SK-N-SH (cell line): ENCODE measurements around the gene MRPS12. TPM values are rescaled to one million over a fixed set of nuclear protein-coding genes. Genes with fewer than 3 reads are reported as not detected.

ENCODE experiments used
- CTCF ChIA-PET: fragments of 300-600, 350-600 bp; formaldehyde crosslinking; extraction: SDS; loops from one replicate; lab custom pipeline; 2021; lab: Yijun Ruan, JAX
- POLR2A ChIA-PET: fragments of 350-600 bp; sonication (Branson Sonifier 250); formaldehyde crosslinking; extraction: SDS; loops from one replicate; lab custom pipeline; 2020; ENCODE audit warnings: antibody characterized with exemption, inconsistent platforms; lab: Yijun Ruan, JAX
- DNase-seq: peaks from one replicate; pipeline ENCODE4 v3.0.0; 2012
- H2AFZ ChIP-seq: fragments of 200-600 bp; sonication (generic); 2 replicates; pipeline ENCODE4 v1.8.1; 2016; ENCODE audit warnings: antibody characterized with exemption, mild to moderate bottlenecking, low read depth
- H3F3A ChIP-seq: fragments of 200-600 bp; sonication (generic); replicated peaks from 2 replicates; pipeline ENCODE3; 2016; ENCODE audit warnings: antibody characterized with exemption, mild to moderate bottlenecking; ENCODE audit not compliant: insufficient read depth
- H3K27ac ChIP-seq, 2 experiments: fragments of 200-500 bp in 1 of 2; fragments of 200-600 bp in 1 of 2; sonication (Bioruptor generic) in 1 of 2; sonication (generic), shearing (Covaris generic) in 1 of 2; 2 replicates each; pipeline versions ENCODE4 v1.5.1 to v1.6.1; 2014 to 2016; ENCODE audit warnings: low read depth in 2 of 2, inconsistent platforms in 1 of 2, low read length in 1 of 2, mild to moderate bottlenecking in 1 of 2, mixed read lengths in 1 of 2
- H3K27me3 ChIP-seq: fragments of 200-600 bp; sonication (generic), shearing (Covaris generic); 2 replicates; pipeline ENCODE4 v1.6.1; 2016; ENCODE audit warnings: mixed run types; ENCODE audit not compliant: insufficient read depth
- H3K36me3 ChIP-seq, 2 experiments: fragments of 200-500 bp in 1 of 2; fragments of 200-600 bp in 1 of 2; sonication (Bioruptor generic) in 1 of 2; sonication (generic) in 1 of 2; replicated peaks in 1 of 2; 2 replicates each; pipeline versions ENCODE3 to v1.5.1; 2014 to 2016; ENCODE audit warnings: low read length in 1 of 2, mild to moderate bottlenecking in 1 of 2; ENCODE audit not compliant: insufficient read depth in 2 of 2, control insufficient read depth in 1 of 2
- H3K4me1 ChIP-seq, 2 experiments: fragments of 200-500 bp in 1 of 2; fragments of 200-600 bp in 1 of 2; sonication (Bioruptor generic) in 1 of 2; sonication (generic), shearing (Covaris generic) in 1 of 2; 2 replicates each; pipeline versions ENCODE4 v1.5.1 to v1.6.1; 2014 to 2016; ENCODE audit warnings: low read depth in 1 of 2, low read length in 1 of 2, mixed run types in 1 of 2; ENCODE audit not compliant: insufficient read depth in 2 of 2, control insufficient read depth in 1 of 2
- H3K4me2 ChIP-seq: fragments of 200-600 bp; sonication (generic), shearing (Covaris generic); 2 replicates; pipeline ENCODE4 v1.6.1; 2017; ENCODE audit warnings: mixed run types
- H3K4me3 ChIP-seq, 2 experiments: fragments of 200-500 bp in 1 of 2; fragments of 200-600 bp in 1 of 2; sonication (Bioruptor generic) in 1 of 2; sonication (generic), shearing (Covaris generic) in 1 of 2; 2 replicates each; pipeline versions ENCODE4 v1.5.1 to v1.8.1; 2014 to 2016; ENCODE audit warnings: low read depth in 2 of 2, inconsistent platforms in 1 of 2, low read length in 1 of 2, mild to moderate bottlenecking in 1 of 2, mixed read lengths in 1 of 2, moderate library complexity in 1 of 2
- H3K79me2 ChIP-seq: fragments of 200-600 bp; sonication (generic); 2 replicates; pipeline ENCODE4 v1.8.1; 2017; ENCODE audit warnings: mild to moderate bottlenecking; ENCODE audit not compliant: insufficient read depth
- H3K9ac ChIP-seq: fragments of 200-600 bp; sonication (generic); 2 replicates; pipeline ENCODE4 v1.6.1; 2017; ENCODE audit warnings: mixed run types
- H3K9me2 ChIP-seq: fragments of 200-600 bp; sonication (generic); 2 replicates; pipeline ENCODE4 v1.6.1; 2017; ENCODE audit warnings: mixed run types
- H3K9me3 ChIP-seq: fragments of 200-600 bp; sonication (generic); 2 replicates; pipeline ENCODE4 v1.6.1; 2017; ENCODE audit warnings: mixed run types, mild to moderate bottlenecking, moderate library complexity
- H4K20me1 ChIP-seq: fragments of 200-600 bp; sonication (generic); 2 replicates; pipeline ENCODE4 v1.6.1; 2017; ENCODE audit warnings: mild to moderate bottlenecking, mixed run types; ENCODE audit not compliant: insufficient read depth
- CHD2 ChIP-seq: fragments of 150-350 bp; IDR thresholded peaks from 2 replicates; pipeline ENCODE4 v1.6.1; 2018; ENCODE audit warnings: low read length; ENCODE audit not compliant: partially characterized antibody
- ELF1 ChIP-seq: IDR thresholded peaks from 2 replicates; pipeline ENCODE4 v1.4.0; 2012
- GABPA ChIP-seq: IDR thresholded peaks from 2 replicates; pipeline ENCODE4 v1.4.0; 2012; ENCODE audit warnings: low read depth, mild to moderate bottlenecking
- JUND ChIP-seq: IDR thresholded peaks from 2 replicates; pipeline ENCODE4 v1.4.0; 2012
- NRF1 ChIP-seq: IDR thresholded peaks from 2 replicates; pipeline ENCODE4 v1.6.1; 2012; ENCODE audit warnings: low read depth, mild to moderate bottlenecking, low read length
- POLR2AphosphoS5 ChIP-seq: IDR thresholded peaks from 2 replicates; pipeline ENCODE4 v1.6.1; 2012; ENCODE audit warnings: low read depth, low read length
- RAD21 ChIP-seq: IDR thresholded peaks from 2 replicates; pipeline ENCODE4 v1.6.1; 2012; ENCODE audit warnings: mild to moderate bottlenecking, low read length
- RCOR1 ChIP-seq: fragments of 150-350 bp; IDR thresholded peaks from 2 replicates; pipeline ENCODE4 v1.6.1; 2017; ENCODE audit warnings: antibody characterized with exemption, low read length
- RFX5 ChIP-seq: IDR thresholded peaks from 2 replicates; pipeline ENCODE4 v1.6.1; 2012; ENCODE audit warnings: mild to moderate bottlenecking, improper control_type of control experiment, low read length
- RXRA ChIP-seq: IDR thresholded peaks from 2 replicates; pipeline ENCODE4 v1.4.0; 2012; ENCODE audit warnings: low read depth, mild to moderate bottlenecking, borderline replicate concordance
- SIN3A ChIP-seq: IDR thresholded peaks from 2 replicates; pipeline ENCODE4 v1.6.1; 2012; ENCODE audit warnings: low read depth, mild to moderate bottlenecking, low read length, moderate library complexity, borderline replicate concordance
- SMC3 ChIP-seq: IDR thresholded peaks from 2 replicates; pipeline ENCODE4 v1.6.1; 2012; ENCODE audit warnings: low read depth, low read length, improper control_type of control experiment
- TAF1 ChIP-seq: IDR thresholded peaks from 2 replicates; pipeline ENCODE4 v1.6.1; 2012; ENCODE audit warnings: low read depth, mild to moderate bottlenecking, low read length, moderate library complexity, borderline replicate concordance
- TEAD4 ChIP-seq: IDR thresholded peaks from 2 replicates; pipeline ENCODE4 v1.4.0; 2012; ENCODE audit warnings: mild to moderate bottlenecking, borderline replicate concordance; ENCODE audit not compliant: insufficient read depth
- USF2 ChIP-seq: fragments of 150-350 bp; IDR thresholded peaks from 2 replicates; pipeline ENCODE4 v1.6.1; 2017; ENCODE audit warnings: antibody characterized with exemption, low read length, low read depth, borderline replicate concordance
- WGBS: methylation state at CpG from one replicate; pipeline ENCODE4 v1.1.6; 2017; ENCODE audit warnings: low lambda C conversion rate; 5-methylcytosine and 5-hydroxymethylcytosine counted together
- polyA plus RNA-seq, 3 experiments: library from polyadenylated mRNA; depleted of rRNA; stranded (reverse); fragments of >200 nt; gene quantifications; 2 replicates each; pipeline ENCODE4 v1.2.3, GENCODE V29; 2012
- TF ChIP-seq, protein P1 (sequence below): IDR thresholded peaks from 2 replicates; pipeline ENCODE4 v1.4.0; 2012; ENCODE audit warnings: low read depth
- TF ChIP-seq, protein P2 (sequence below): fragments of 150-350 bp; IDR thresholded peaks from 2 replicates; pipeline ENCODE4 v1.6.1; 2016; ENCODE audit warnings: mild to moderate bottlenecking, low read depth, low read length
- TF ChIP-seq, protein P3 (sequence below): fragments of 200-600 bp; sonication (generic); IDR thresholded peaks from 2 replicates; pipeline ENCODE4 v1.6.1; 2017; ENCODE audit warnings: antibody characterized with exemption, mild to moderate bottlenecking, moderate library complexity

The MRPS12 gene
- polyA plus RNA-seq, 1 of the 3 experiments (the other 2 are of a cell fraction) = 59.6 TPM

GRCh38 chr19:38907670-38908069 is 23.1 kb upstream of the MRPS12 start (continued):
- TF ChIP-seq, protein P1, sequence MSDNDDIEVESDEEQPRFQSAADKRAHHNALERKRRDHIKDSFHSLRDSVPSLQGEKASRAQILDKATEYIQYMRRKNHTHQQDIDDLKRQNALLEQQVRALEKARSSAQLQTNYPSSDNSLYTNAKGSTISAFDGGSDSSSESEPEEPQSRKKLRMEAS = no peak
- TF ChIP-seq, protein P2, sequence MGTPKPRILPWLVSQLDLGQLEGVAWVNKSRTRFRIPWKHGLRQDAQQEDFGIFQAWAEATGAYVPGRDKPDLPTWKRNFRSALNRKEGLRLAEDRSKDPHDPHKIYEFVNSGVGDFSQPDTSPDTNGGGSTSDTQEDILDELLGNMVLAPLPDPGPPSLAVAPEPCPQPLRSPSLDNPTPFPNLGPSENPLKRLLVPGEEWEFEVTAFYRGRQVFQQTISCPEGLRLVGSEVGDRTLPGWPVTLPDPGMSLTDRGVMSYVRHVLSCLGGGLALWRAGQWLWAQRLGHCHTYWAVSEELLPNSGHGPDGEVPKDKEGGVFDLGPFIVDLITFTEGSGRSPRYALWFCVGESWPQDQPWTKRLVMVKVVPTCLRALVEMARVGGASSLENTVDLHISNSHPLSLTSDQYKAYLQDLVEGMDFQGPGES = no peak
- no peak for TF ChIP-seq JUND
- no peak for TF ChIP-seq TEAD4
- no peak for TF ChIP-seq POLR2AphosphoS5
- TF ChIP-seq RCOR1 = no peak
- no peak for TF ChIP-seq RFX5
- TF ChIP-seq, all 33 proteins: peak for 0

- no peak overlapping the region for H3K4me3 ChIP-seq
- H3K9ac ChIP-seq = no peak overlapping the region
- no peak for DNase-seq
- TF ChIP-seq RCOR1 (no peak), TAF1 (no peak), NRF1 (no peak), RXRA (no peak), ELF1 (no peak), GABPA (no peak)
- TF ChIP-seq, protein P3, sequence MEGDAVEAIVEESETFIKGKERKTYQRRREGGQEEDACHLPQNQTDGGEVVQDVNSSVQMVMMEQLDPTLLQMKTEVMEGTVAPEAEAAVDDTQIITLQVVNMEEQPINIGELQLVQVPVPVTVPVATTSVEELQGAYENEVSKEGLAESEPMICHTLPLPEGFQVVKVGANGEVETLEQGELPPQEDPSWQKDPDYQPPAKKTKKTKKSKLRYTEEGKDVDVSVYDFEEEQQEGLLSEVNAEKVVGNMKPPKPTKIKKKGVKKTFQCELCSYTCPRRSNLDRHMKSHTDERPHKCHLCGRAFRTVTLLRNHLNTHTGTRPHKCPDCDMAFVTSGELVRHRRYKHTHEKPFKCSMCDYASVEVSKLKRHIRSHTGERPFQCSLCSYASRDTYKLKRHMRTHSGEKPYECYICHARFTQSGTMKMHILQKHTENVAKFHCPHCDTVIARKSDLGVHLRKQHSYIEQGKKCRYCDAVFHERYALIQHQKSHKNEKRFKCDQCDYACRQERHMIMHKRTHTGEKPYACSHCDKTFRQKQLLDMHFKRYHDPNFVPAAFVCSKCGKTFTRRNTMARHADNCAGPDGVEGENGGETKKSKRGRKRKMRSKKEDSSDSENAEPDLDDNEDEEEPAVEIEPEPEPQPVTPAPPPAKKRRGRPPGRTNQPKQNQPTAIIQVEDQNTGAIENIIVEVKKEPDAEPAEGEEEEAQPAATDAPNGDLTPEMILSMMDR = no peak
- no peaks in the 10 kb centered on the region for H3K4me1 ChIP-seq
- H3K9me2 ChIP-seq = no peaks in the 10 kb centered on the region
- H3K79me2 ChIP-seq = no peaks in the 10 kb centered on the region
- no peaks in the 10 kb centered on the region for H3F3A ChIP-seq
- H4K20me1 ChIP-seq = no peaks in the 10 kb centered on the region
- H3K9me3 ChIP-seq = no peaks in the 10 kb centered on the region
- H3K4me2 ChIP-seq = no peak overlapping the region
- H3K27me3 ChIP-seq = no peaks in the 10 kb centered on the region
- no peak overlapping the region for H3K27ac ChIP-seq
- CTCF ChIA-PET = interaction anchor here (0.8 kb wide), 1 partner anchor 21 kb away, joined by 3 read pairs; the partner anchor contains the start of gene SARS2
- POLR2A ChIA-PET = no interaction called here
- 92% methylated on average over 9 of the region's 10 CpGs for WGBS
- peaks cover 0 to 12% of the 10 kb centered on the region in 2 experiments for H3K36me3 ChIP-seq
- H2AFZ ChIP-seq = no peak overlapping the region
These were observed 21.8 kb upstream of the MRPS12 start for GRCh38 chr19:38908911-38909310.

DNA sequence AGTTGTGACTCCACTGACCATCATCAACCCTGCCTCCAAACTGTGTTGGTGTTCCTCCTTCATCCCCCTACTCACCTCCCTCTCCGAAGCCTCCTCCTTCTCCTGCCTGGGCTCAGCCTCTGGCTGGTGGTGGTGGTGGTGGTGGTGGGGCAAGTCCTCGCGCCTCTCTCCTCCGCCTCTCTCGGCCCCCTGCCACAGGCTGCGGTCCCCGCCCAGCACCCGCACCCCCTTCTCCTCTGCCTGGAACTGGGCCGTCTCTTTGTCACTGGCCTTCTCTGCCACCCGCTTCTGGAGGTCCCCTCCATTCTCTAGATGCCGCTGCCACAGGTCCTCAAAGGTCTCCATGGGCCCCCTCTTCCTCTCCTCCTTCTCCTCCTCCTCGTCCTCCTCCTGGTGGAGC is 20.3 kb upstream of the MRPS12 start:
- H3K4me3 ChIP-seq = no peak overlapping the region
- no peaks in the 10 kb centered on the region for H3K9me2 ChIP-seq
- no peak overlapping the region for H3K27ac ChIP-seq
- H3K4me2 ChIP-seq = no peak overlapping the region
- H3K9me3 ChIP-seq = no peaks in the 10 kb centered on the region
- H2AFZ ChIP-seq = no peak overlapping the region
- no peak for DNase-seq
- ChIA-PET CTCF (no interaction called here), POLR2A (no interaction called here)
- H3F3A ChIP-seq = no peaks in the 10 kb centered on the region
- H3K4me1 ChIP-seq = no peaks in the 10 kb centered on the region
- WGBS = 93% methylated on average over 12 of the region's 12 CpGs
- no peaks in the 10 kb centered on the region for H4K20me1 ChIP-seq
- no peaks in the 10 kb centered on the region for H3K27me3 ChIP-seq
- peaks cover 0 to 9% of the 10 kb centered on the region in 2 experiments for H3K36me3 ChIP-seq
- no peak overlapping the region for H3K9ac ChIP-seq
- TF ChIP-seq RAD21 (no peak), SMC3 (no peak), SIN3A (no peak), USF2 (no peak), CHD2 (no peak)
- TF ChIP-seq, protein P3 = no peak
- TF ChIP-seq, protein P2 = no peak
- TF ChIP-seq, protein P1 = no peak
- no peaks in the 10 kb centered on the region for H3K79me2 ChIP-seq
